HepG2 (cell line): ENCODE results near the gene ABCA4. TPM values are rescaled to one million over a fixed set of nuclear protein-coding genes. Genes with fewer than 3 reads are reported as not detected.

Experiments used
- ARID2 ChIP-seq: sonication (generic); formaldehyde crosslinking; IDR thresholded peaks from 2 replicates; pipeline ENCODE4 v1.8.1; 2022; ENCODE audit warnings: mild to moderate bottlenecking, missing genetic modification reagents, borderline replicate concordance
- ASH2L ChIP-seq: fragments of 300-600, 200-600 bp; sonication (generic); IDR thresholded peaks from 2 replicates; pipeline ENCODE4 v1.7.0; 2017; ENCODE audit warnings: low read depth, mild to moderate bottlenecking, moderate library complexity, mixed read lengths, low read length; ENCODE audit not compliant: insufficient read length
- BRD4 ChIP-seq: sonication (generic); formaldehyde crosslinking; IDR thresholded peaks from 2 replicates; pipeline ENCODE4 v1.4.0; 2020; ENCODE audit warnings: missing genetic modification reagents
- ETS1 ChIP-seq: sonication (generic); formaldehyde crosslinking; IDR thresholded peaks from 2 replicates; pipeline ENCODE4 v1.4.0; 2020; ENCODE audit warnings: missing genetic modification reagents
- GMEB1 ChIP-seq: sonication (generic); formaldehyde crosslinking; IDR thresholded peaks from 2 replicates; pipeline ENCODE4 v1.5.1; 2020; ENCODE audit warnings: missing genetic modification reagents, mild to moderate bottlenecking, borderline replicate concordance
- GZF1 ChIP-seq: sonication (generic); formaldehyde crosslinking; IDR thresholded peaks from 2 replicates; pipeline ENCODE4 v1.5.1; 2020; ENCODE audit warnings: mild to moderate bottlenecking, missing genetic modification reagents
- HNRNPUL1 ChIP-seq: fragments of 200-400 bp; formaldehyde crosslinking; IDR thresholded peaks from 2 replicates; pipeline ENCODE4 v1.6.1; 2017; ENCODE audit warnings: low read depth, mild to moderate bottlenecking, low read length, moderate library complexity
- KDM4B ChIP-seq: sonication (generic); formaldehyde crosslinking; IDR thresholded peaks from 2 replicates; pipeline ENCODE4 v1.4.0; 2020; ENCODE audit warnings: missing genetic modification reagents
- MYNN ChIP-seq: sonication (generic); formaldehyde crosslinking; IDR thresholded peaks from 2 replicates; pipeline ENCODE4 v1.4.0; 2020; ENCODE audit warnings: mild to moderate bottlenecking, low read depth, missing genetic modification reagents
- PHF20 ChIP-seq: sonication (generic); formaldehyde crosslinking; IDR thresholded peaks from 2 replicates; pipeline ENCODE4 v1.5.0; 2020; ENCODE audit warnings: mild to moderate bottlenecking, missing genetic modification reagents
- POGK ChIP-seq: sonication (generic); formaldehyde crosslinking; conservative IDR thresholded peaks from 2 replicates; pipeline ENCODE4 v1.8.0; 2022; ENCODE audit warnings: mild to moderate bottlenecking, moderate library complexity, missing genetic modification reagents
- RARA ChIP-seq: IDR thresholded peaks from 2 replicates; pipeline ENCODE4 v1.6.1; 2016; ENCODE audit warnings: missing genetic modification reagents, missing compliant biosample characterization
- SIN3B ChIP-seq: fragments of 150-350 bp; IDR thresholded peaks from 2 replicates; pipeline ENCODE4 v1.6.1; 2014; ENCODE audit warnings: low read length
- SNAPC5 ChIP-seq: sonication (generic); formaldehyde crosslinking; IDR thresholded peaks from 2 replicates; pipeline ENCODE4 v1.8.1; 2023; ENCODE audit warnings: mild to moderate bottlenecking, missing genetic modification reagents, borderline replicate concordance
- TERF1 ChIP-seq: sonication (generic); formaldehyde crosslinking; IDR thresholded peaks from 2 replicates; pipeline ENCODE4 v1.8.0; 2022; ENCODE audit warnings: mild to moderate bottlenecking, missing genetic modification reagents, moderate library complexity
- ZNF234 ChIP-seq: sonication (generic); formaldehyde crosslinking; conservative IDR thresholded peaks from 2 replicates; pipeline ENCODE4 v1.5.1; 2020; ENCODE audit warnings: mild to moderate bottlenecking, missing genetic modification reagents
- ZNF256 ChIP-seq: sonication (generic); formaldehyde crosslinking; conservative IDR thresholded peaks from 2 replicates; pipeline ENCODE4 v1.4.0; 2020; ENCODE audit warnings: missing genetic modification reagents
- ZNF552 ChIP-seq: sonication (generic); formaldehyde crosslinking; IDR thresholded peaks from 2 replicates; pipeline ENCODE4 v1.9.0; 2022; ENCODE audit warnings: missing genetic modification reagents, mild to moderate bottlenecking, borderline replicate concordance
- ZNF557 ChIP-seq: sonication (generic); formaldehyde crosslinking; IDR thresholded peaks from 2 replicates; pipeline ENCODE4 v1.4.0; 2020; ENCODE audit warnings: missing genetic modification reagents
- ZNF619 ChIP-seq: sonication (generic); formaldehyde crosslinking; IDR thresholded peaks from 2 replicates; pipeline ENCODE4 v1.4.0; 2020; ENCODE audit warnings: mild to moderate bottlenecking, missing genetic modification reagents
- ZNF766 ChIP-seq: sonication (generic); formaldehyde crosslinking; IDR thresholded peaks from 2 replicates; pipeline ENCODE4 v1.5.0; 2020; ENCODE audit warnings: missing genetic modification reagents, borderline replicate concordance
- ZNF816 ChIP-seq: sonication (generic); formaldehyde crosslinking; IDR thresholded peaks from 2 replicates; pipeline ENCODE4 v1.8.0; 2022; ENCODE audit warnings: missing genetic modification reagents, mild to moderate bottlenecking, borderline replicate concordance
- polyA plus RNA-seq, 8 experiments: library from polyadenylated mRNA; depleted of rRNA in 3 of 8; stranded (reverse) in 7 of 8; unstranded in 1 of 8; fragments of >200 nt; fragmentation: Illumina TruSeq in 4 of 8; extraction: Trizol in 4 of 8; gene quantifications; 2 replicates each; pipeline versions ENCODE4 v1.2.1 to v1.2.3, GENCODE V29; 2011 to 2016; ENCODE audit warnings: low read depth in 4 of 8, missing spikeins in 1 of 8, mixed read lengths in 1 of 8; ENCODE audit not compliant: insufficient read depth in 1 of 8
- total RNA-seq, 5 experiments: library from RNA; depleted of rRNA; stranded (reverse); fragments of >200 nt; fragmentation: Illumina TruSeq; extraction: Trizol; gene quantifications; 2 replicates each; pipeline ENCODE4 v1.2.3, GENCODE V29; 2016; ENCODE audit warnings: low read depth in 1 of 5

The ABCA4 gene
- total and polyA plus RNA-seq, 2 of the 13 experiments (the other 11 are each of a cell fraction or from before 2014, with no cell fraction given): 0.24 to 0.67 TPM

GRCh38 chr1:94079080-94079940 lies 41.6 kb downstream of the ABCA4 start (continued):
- TF ChIP-seq ARID2 (no peak), POGK (CRISPR knock-in tag) (no peak), ZNF619 (CRISPR knock-in tag) (no peak), ZNF256 (no peak), ZNF557 (no peak), ZNF816 (CRISPR knock-in tag) (no peak), BRD4 (CRISPR knock-in tag) (no peak), RARA (CRISPR knock-in tag) (peak; percentile 61), GMEB1 (CRISPR knock-in tag) (no peak), TERF1 (CRISPR knock-in tag) (no peak), ZNF234 (CRISPR knock-in tag) (no peak), PHF20 (CRISPR knock-in tag) (no peak), KDM4B (CRISPR knock-in tag) (no peak), SIN3B (no peak), ZNF552 (CRISPR knock-in tag) (no peak), ASH2L (no peak), GZF1 (CRISPR knock-in tag) (no peak), MYNN (no peak), HNRNPUL1 (no peak), SNAPC5 (CRISPR knock-in tag) (no peak), ZNF766 (CRISPR knock-in tag) (no peak), ETS1 (CRISPR knock-in tag) (no peak)
